Frontal cortex (tissue), 4 donors: Measurements from ENCODE around the gene SPSB1. TPM values are rescaled to one million over a fixed set of nuclear protein-coding genes. Genes with fewer than 3 reads are reported as not detected.

Experiments
- DNase-seq, 2 donors: peaks; one replicate each; pipeline ENCODE4 v3.0.0; 2012; ENCODE audit warnings: low spot score in 2 of 2
- FAIRE-seq: peaks from 2 replicates; lab custom pipeline; 2012; peaks lifted over from hg19 to GRCh38; lab: Jason Lieb, UNC
- total RNA-seq: library from RNA; depleted of rRNA; stranded (reverse); fragments of >200 nt; gene quantifications from one replicate; pipeline ENCODE4 v1.2.3, GENCODE V29; 2014
- donor health status: control.
- donor health status: control.
- donor health status: control.

Gene SPSB1
- total RNA-seq, 1 donor from 2014 or later = 2.9 TPM

GRCh38 chr1:9332513-9333143 lies 39.9 kb downstream of the SPSB1 start:
- FAIRE-seq = no peak
- DNase-seq = no peak

GRCh38 chr1:9338397-9339246 lies 45.9 kb downstream of the SPSB1 start:
- DNase-seq = no peak

GRCh38 chr1:9340172-9340854 lies 47.6 kb downstream of the SPSB1 start:
- no peak for FAIRE-seq
- DNase-seq = no peak

More at GRCh38 chr1:9338397-9339246, 45.9 kb downstream of the SPSB1 start:
- no peak for FAIRE-seq

- no peak for FAIRE-seq
- DNase-seq = no peak
Observed at GRCh38 chr1:9340864-9341263, 48.2 kb downstream of the SPSB1 start.

- no peak for FAIRE-seq
- DNase-seq = no peak
Observed at GRCh38 chr1:9341301-9341845, 48.7 kb downstream of the SPSB1 start.

GRCh38 chr1:9343269-9343668 lies 50.6 kb downstream of the SPSB1 start:
- DNase-seq (no peak), FAIRE-seq (no peak)

GRCh38 chr1:9344426-9345200 lies 51.9 kb downstream of the SPSB1 start:
- FAIRE-seq (no peak), DNase-seq (no peak)

GRCh38 chr1:9345471-9345870 lies 52.8 kb downstream of the SPSB1 start:
- FAIRE-seq = no peak

GRCh38 chr1:9345922-9346321 lies 53.2 kb downstream of the SPSB1 start:
- FAIRE-seq = no peak
- DNase-seq = no peak

More at GRCh38 chr1:9345471-9345870, 52.8 kb downstream of the SPSB1 start:
- no peak for DNase-seq

GRCh38 chr1:9346566-9346965 lies 53.9 kb downstream of the SPSB1 start:
- FAIRE-seq = no peak
- DNase-seq = no peak

- no peak for FAIRE-seq
- no peak for DNase-seq
Observed at GRCh38 chr1:9347095-9347850, 54.6 kb downstream of the SPSB1 start.

- FAIRE-seq = no peak
- DNase-seq = no peak
Observed at GRCh38 chr1:9349331-9349851, 56.7 kb downstream of the SPSB1 start.

GRCh38 chr1:9350013-9350908 lies 57.6 kb downstream of the SPSB1 start:
- no peak for FAIRE-seq
- DNase-seq = no peak

GRCh38 chr1:9350960-9351359 lies 58.3 kb downstream of the SPSB1 start:
- FAIRE-seq (no peak), DNase-seq (no peak)

GRCh38 chr1:9351654-9352271 lies 59.1 kb downstream of the SPSB1 start:
- no peak for FAIRE-seq
- no peak for DNase-seq

- DNase-seq (peak in 1 of 2 donors; percentile 56), FAIRE-seq (no peak)
Observed at GRCh38 chr1:9352377-9353134, 59.9 kb downstream of the SPSB1 start.

GRCh38 chr1:9355503-9355902 lies 62.8 kb downstream of the SPSB1 start:
- DNase-seq (no peak), FAIRE-seq (no peak)
